Transverse colon (tissue), 4 donors: ENCODE measurements around the gene AHSG.

Source experiments
- CTCF ChIP-seq, 5 experiments: fragments of 200-600 bp in 3 of 5; fragments of 450-650 bp in 2 of 5; sonication (generic) in 3 of 5; IDR thresholded peaks; 1 replicate in 2 of 5; 2 replicates in 3 of 5; pipeline ENCODE4 v1.5.1; 2016 to 2017; ENCODE audit warnings: antibody characterized with exemption in 5 of 5, inconsistent platforms in 3 of 5, mild to moderate bottlenecking in 2 of 5, moderate library complexity in 1 of 5
- EP300 ChIP-seq: sonication (generic); formaldehyde crosslinking; IDR thresholded peaks from one replicate; pipeline ENCODE4 v1.6.1; 2017; ENCODE audit warnings: antibody characterized with exemption, low read depth
- POLR2A ChIP-seq: fragments of 450-650 bp; IDR thresholded peaks from one replicate; pipeline ENCODE4 v1.6.1; 2016; ENCODE audit warnings: antibody characterized with exemption, mild to moderate bottlenecking, moderate library complexity
- POLR2AphosphoS5 ChIP-seq, 3 donors: sonication (generic); formaldehyde crosslinking; IDR thresholded peaks; one replicate each; pipeline ENCODE4 v1.6.1; 2016; ENCODE audit warnings: antibody characterized with exemption in 3 of 3

DNA sequence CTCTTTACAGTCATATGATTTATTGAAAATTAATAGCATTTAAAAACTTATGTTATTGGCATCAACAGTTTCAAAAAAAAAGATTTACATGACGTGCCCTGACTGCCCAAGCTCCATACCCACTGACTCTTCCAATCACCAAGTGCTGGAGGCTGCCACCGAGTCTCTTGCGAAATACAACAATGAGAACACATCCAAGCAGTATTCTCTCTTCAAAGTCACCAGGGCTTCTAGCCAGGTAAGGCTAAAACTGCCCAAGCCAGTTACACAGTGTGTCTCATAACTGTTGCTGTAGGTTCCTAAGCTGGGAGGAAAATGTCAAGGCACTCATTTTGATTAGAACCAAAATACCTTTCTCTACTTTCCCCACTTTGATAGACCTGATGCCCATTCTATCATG, 31.8 kb downstream of the AHSG start:
- TF ChIP-seq CTCF (IDR thresholded peaks at IDR 0.05) (no peak), POLR2AphosphoS5 (IDR thresholded peaks at IDR 0.05) (no peak), POLR2A (no peak), EP300 (no peak)
